ENCODE results near the gene DGKB. TPM values are rescaled to one million over a fixed set of nuclear protein-coding genes. Genes with fewer than 3 reads are reported as not detected.

The DGKB gene
- total and polyA plus RNA-seq, 2 donors (not counting 1 experiment from before 2014, with no cell fraction given): 0.31 TPM; not detected in 1

GRCh38 chr7:14570750-14571607, 331.6 kb downstream of the DGKB start:
- Histone ChIP-seq H3K27ac (ENCODE audit: insufficient read depth, low read length) (no peak overlapping the region), H3K79me2 (ENCODE audit: control insufficient read depth, insufficient read depth, low read length) (no peaks in the 10 kb centered on the region), H3K9ac (ENCODE audit: insufficient read depth, low read length) (no peak overlapping the region), H4K20me1 (ENCODE audit: control insufficient read depth, extremely low read depth, insufficient read depth, low read length) (no peaks in the 10 kb centered on the region), H3K4me1 (ENCODE audit: control insufficient read depth, extremely low read depth, insufficient read depth, low read length) (no peaks in the 10 kb centered on the region), H3K9me3 (ENCODE audit: control insufficient read depth, insufficient read depth, low read depth, low read length) (no peaks in the 10 kb centered on the region), H3K4me2 (ENCODE audit: extremely low read depth, insufficient read depth, low read length) (no peak overlapping the region), H2AFZ (ENCODE audit: low read length) (no peak overlapping the region), H3K4me3 (replicated peaks in 1 of 4; ENCODE audit: control extremely low read depth in 1 of 4, insufficient read depth in 1 of 4, low read depth in 3 of 4, low read length in 4 of 4) (no peak overlapping the region), H3K27me3 (ENCODE audit: control insufficient read depth, insufficient read depth, low read length) (no peaks in the 10 kb centered on the region), H3K36me3 (ENCODE audit: control insufficient read depth, insufficient read depth, low read length) (no peaks in the 10 kb centered on the region)
- TF ChIP-seq EZH2 (IDR thresholded peaks at IDR 0.05; ENCODE audit: low read length, missing control alignments): no peak
- TF ChIP-seq, protein P1, sequence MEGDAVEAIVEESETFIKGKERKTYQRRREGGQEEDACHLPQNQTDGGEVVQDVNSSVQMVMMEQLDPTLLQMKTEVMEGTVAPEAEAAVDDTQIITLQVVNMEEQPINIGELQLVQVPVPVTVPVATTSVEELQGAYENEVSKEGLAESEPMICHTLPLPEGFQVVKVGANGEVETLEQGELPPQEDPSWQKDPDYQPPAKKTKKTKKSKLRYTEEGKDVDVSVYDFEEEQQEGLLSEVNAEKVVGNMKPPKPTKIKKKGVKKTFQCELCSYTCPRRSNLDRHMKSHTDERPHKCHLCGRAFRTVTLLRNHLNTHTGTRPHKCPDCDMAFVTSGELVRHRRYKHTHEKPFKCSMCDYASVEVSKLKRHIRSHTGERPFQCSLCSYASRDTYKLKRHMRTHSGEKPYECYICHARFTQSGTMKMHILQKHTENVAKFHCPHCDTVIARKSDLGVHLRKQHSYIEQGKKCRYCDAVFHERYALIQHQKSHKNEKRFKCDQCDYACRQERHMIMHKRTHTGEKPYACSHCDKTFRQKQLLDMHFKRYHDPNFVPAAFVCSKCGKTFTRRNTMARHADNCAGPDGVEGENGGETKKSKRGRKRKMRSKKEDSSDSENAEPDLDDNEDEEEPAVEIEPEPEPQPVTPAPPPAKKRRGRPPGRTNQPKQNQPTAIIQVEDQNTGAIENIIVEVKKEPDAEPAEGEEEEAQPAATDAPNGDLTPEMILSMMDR (conservative IDR thresholded peaks at IDR 0.05 in 1 of 2, IDR thresholded peaks at IDR 0.05 in 1 of 2; ENCODE audit: low read depth in 1 of 2, low read length in 2 of 2): no peak
- DNase-seq (ENCODE audit: low read depth in 2 of 2): no peak

DNA sequence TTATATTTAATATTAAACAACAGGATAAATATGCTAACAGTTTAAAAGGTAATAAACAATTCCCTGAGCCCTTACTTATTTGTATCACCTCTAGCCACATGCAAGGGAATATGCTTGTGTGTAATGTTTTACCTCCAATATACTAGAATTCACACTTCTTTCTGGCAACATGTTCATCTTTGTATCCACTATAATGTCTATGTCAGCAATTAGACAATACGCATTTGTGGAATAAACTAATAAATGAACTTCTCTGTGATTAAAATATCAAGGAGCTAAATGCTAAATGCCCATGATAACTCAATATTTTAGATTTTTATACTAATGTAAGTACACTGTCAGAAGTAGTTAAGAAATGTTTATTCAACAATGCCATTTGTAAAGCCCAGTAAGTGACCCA, 350.5 kb downstream of the DGKB start:
- Histone ChIP-seq H3K9ac (ENCODE audit: insufficient read depth, low read length) (no peak overlapping the region), H3K79me2 (ENCODE audit: control insufficient read depth, insufficient read depth, low read length) (no peaks in the 10 kb centered on the region), H3K4me1 (ENCODE audit: control insufficient read depth, extremely low read depth, insufficient read depth, low read length) (no peaks in the 10 kb centered on the region), H4K20me1 (ENCODE audit: control insufficient read depth, extremely low read depth, insufficient read depth, low read length) (no peaks in the 10 kb centered on the region), H3K9me3 (ENCODE audit: control insufficient read depth, insufficient read depth, low read depth, low read length) (no peaks in the 10 kb centered on the region), H3K4me2 (ENCODE audit: extremely low read depth, insufficient read depth, low read length) (no peak overlapping the region), H3K4me3 (replicated peaks in 1 of 4; ENCODE audit: control extremely low read depth in 1 of 4, insufficient read depth in 1 of 4, low read depth in 3 of 4, low read length in 4 of 4) (no peak overlapping the region), H3K27me3 (ENCODE audit: control insufficient read depth, insufficient read depth, low read length) (no peaks in the 10 kb centered on the region), H3K36me3 (ENCODE audit: control insufficient read depth, insufficient read depth, low read length) (no peaks in the 10 kb centered on the region), H3K27ac (ENCODE audit: insufficient read depth, low read length) (no peak overlapping the region), H2AFZ (ENCODE audit: low read length) (no peak overlapping the region)
- no peak for TF ChIP-seq EZH2 (IDR thresholded peaks at IDR 0.05; ENCODE audit: low read length, missing control alignments)
- TF ChIP-seq, protein P1 (conservative IDR thresholded peaks at IDR 0.05 in 1 of 2, IDR thresholded peaks at IDR 0.05 in 1 of 2; ENCODE audit: low read depth in 1 of 2, low read length in 2 of 2): no peak
- no peak for DNase-seq (ENCODE audit: low read depth in 2 of 2)

GRCh38 chr7:14551310-14551709, 351.2 kb downstream of the DGKB start:
- no peak overlapping the region for H3K9ac ChIP-seq (ENCODE audit: insufficient read depth, low read length)
- H3K27me3 ChIP-seq (ENCODE audit: control insufficient read depth, insufficient read depth, low read length): no peaks in the 10 kb centered on the region
- TF ChIP-seq, protein P1 (conservative IDR thresholded peaks at IDR 0.05 in 1 of 2, IDR thresholded peaks at IDR 0.05 in 1 of 2; ENCODE audit: low read depth in 1 of 2, low read length in 2 of 2): no peak
- no peak for TF ChIP-seq EZH2 (IDR thresholded peaks at IDR 0.05; ENCODE audit: low read length, missing control alignments)
- no peak overlapping the region for H2AFZ ChIP-seq (ENCODE audit: low read length)
- no peak overlapping the region for H3K4me2 ChIP-seq (ENCODE audit: extremely low read depth, insufficient read depth, low read length)
- H3K36me3 ChIP-seq (ENCODE audit: control insufficient read depth, insufficient read depth, low read length): no peaks in the 10 kb centered on the region
- H3K9me3 ChIP-seq (ENCODE audit: control insufficient read depth, insufficient read depth, low read depth, low read length): no peaks in the 10 kb centered on the region
- no peaks in the 10 kb centered on the region for H3K4me1 ChIP-seq (ENCODE audit: control insufficient read depth, extremely low read depth, insufficient read depth, low read length)
- no peak overlapping the region for H3K27ac ChIP-seq (ENCODE audit: insufficient read depth, low read length)
- H3K79me2 ChIP-seq (ENCODE audit: control insufficient read depth, insufficient read depth, low read length): no peaks in the 10 kb centered on the region
- no peak overlapping the region for H3K4me3 ChIP-seq (replicated peaks in 1 of 4; ENCODE audit: control extremely low read depth in 1 of 4, insufficient read depth in 1 of 4, low read depth in 3 of 4, low read length in 4 of 4)
- no peaks in the 10 kb centered on the region for H4K20me1 ChIP-seq (ENCODE audit: control insufficient read depth, extremely low read depth, insufficient read depth, low read length)
- no peak for DNase-seq (ENCODE audit: low read depth in 2 of 2)
